NCI-H526 treated with DMSO at 0.1 percent for 48 hours (cell line): ENCODE data around the gene HOXC9.

ENCODE experiments used
- DNase-seq: peaks from one replicate; lab custom pipeline; 2025; lab: John Stamatoyannopoulos, UW

The HOXC9 gene

DNA sequence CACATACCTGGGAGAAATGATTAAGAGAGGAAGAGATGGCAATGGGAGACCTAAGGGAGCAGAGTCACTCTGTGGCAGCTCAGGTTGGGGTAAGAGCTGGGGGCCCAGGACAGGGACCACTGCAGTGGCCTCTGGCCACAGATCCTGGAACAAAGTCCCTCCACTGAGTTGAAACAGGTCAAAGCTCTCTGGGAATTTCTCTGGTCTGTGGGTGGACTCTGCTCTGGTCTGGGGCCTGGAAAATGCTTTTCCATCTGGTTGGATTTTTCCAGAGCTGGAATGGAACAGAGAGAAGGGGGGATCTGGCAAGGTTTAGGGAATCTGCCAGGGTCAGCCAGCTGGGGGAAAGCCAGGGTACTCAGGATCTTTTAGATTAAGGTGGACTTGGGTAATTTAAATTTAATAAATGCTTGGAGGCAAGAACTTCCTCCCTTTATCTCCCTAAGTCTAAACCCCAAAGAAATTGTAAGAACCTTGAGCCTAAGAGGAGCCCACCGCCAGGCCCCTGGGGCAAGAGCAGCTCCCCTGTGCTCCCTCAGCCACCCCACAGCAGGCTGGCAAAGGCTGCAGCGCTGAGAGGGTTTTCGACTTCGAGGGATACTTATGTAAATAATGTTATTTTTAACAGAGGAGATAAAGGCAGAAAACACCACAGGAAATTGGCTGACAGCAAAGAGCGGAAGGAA lies 11.3 kb upstream of the HOXC9 start:
- DNase-seq = no peak

DNA sequence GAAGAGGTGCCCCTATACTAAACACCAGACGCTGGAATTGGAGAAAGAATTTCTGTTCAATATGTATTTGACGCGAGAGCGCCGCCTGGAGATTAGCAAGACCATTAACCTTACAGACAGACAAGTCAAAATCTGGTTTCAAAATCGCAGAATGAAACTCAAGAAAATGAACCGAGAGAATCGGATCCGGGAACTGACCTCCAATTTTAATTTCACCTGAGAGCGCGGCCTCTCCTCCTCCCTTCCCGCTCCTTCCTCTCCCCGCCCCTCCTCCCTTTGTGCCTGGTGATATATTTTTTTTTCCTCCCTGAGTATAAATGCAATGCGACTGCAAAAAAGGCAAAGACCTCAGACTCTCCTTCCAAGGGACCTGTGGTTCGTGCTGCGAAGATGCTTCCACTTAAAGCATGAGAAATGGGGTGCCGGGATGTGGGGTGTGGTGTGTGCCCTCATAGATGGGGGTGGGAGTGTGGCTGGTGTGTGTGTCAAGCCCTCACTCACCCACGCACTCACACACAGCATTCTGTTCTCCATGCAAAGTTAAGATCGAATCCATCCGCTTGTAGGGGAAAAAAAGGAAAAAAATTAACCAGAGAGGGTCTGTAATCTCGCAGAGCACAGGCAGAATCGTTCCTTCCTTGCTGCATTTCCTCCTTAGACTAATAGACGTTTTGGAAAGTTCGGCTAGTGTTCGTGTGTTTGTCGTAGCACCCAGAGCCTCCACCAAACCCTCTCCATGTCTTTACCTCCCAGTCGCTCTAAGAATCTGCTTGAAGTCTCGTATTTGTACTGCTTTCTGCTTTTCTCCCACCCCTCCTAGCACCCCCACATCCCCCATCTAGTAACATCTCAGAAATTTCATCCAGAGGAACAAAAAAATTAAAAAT lies 10.5 kb upstream of the HOXC9 start:
- no peak for DNase-seq

DNA sequence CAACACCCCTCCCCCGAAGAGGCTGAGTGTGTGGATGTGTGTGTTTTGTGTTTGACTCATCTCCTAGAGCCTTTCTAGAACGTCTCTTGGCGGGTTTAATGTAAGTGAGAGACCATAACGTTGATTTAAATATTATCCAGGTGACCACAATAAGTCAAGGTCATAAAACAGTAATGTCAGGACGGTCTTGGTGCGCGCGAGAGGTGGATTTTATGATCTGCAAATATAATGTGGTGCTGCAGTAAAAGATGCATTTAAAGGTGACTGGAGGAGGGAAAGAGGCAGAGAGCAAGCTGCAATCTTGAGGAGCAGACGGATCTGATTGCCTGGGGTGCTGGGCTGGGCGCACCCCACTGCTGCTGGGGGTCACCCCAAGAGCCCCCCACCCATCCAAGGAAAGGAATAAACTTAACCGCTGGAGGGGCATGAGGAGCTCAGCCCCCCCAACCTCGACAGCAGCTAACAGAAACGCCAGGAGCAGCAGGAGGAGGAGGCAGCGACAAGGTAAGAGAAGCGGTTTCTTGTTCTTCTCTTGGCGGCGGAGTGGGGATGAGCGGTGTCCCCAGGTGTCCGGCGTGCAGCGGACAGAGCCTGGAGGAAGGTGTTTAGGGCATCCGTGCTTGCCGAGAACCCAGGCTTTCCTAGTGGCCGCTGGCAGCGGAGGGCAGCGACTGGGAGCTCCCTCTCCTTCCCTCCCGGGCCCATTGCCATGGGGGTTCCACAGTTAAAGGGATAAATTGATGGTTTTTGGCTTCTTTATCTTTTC lies 9.5 kb upstream of the HOXC9 start:
- DNase-seq = no peak

DNA sequence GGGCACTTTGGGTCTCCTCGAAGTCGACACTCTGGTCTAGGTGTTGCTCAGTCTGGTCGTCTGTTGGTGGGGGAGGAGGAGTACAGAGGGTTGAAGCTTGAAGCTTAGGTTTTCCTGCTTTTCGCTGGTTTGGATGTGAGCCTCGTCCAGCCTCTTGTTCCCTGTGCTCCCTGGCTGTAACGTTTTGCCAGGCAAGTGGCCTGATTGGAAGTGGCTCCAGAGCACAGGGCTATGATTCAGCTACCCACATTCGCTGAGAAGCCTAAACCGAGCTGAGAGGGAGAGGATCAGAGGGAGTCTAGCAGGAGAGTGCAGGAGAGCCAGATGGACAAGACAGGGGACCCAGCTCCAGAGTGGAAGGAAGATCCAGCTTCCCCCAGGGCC lies 8.9 kb upstream of the HOXC9 start:
- no peak for DNase-seq

DNA sequence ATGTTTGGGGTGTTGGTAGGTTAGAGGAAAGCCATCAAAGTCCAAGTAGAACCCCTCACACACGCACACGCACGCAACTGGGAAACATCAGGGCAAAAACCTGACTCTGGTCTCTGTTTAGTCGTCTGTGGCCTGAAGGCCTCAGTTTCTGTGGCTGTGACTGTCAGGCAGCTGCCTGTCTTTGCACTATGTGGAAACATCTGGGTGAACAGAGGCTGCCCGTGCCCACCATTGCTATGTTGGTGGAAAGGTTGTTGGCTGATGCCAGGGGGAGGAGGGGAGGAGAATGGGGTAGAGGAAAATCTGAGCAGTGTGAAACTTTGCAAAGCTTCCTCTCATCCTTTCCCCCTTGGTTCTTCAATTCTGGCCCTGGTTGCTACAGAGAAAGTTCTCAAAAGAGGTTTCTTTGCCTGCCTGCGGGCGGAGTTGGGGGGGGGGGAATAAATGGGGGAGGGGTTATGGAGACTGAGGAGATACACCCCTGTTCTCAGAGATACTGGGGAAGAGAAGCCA lies 7.5 kb upstream of the HOXC9 start:
- DNase-seq = no peak

DNA sequence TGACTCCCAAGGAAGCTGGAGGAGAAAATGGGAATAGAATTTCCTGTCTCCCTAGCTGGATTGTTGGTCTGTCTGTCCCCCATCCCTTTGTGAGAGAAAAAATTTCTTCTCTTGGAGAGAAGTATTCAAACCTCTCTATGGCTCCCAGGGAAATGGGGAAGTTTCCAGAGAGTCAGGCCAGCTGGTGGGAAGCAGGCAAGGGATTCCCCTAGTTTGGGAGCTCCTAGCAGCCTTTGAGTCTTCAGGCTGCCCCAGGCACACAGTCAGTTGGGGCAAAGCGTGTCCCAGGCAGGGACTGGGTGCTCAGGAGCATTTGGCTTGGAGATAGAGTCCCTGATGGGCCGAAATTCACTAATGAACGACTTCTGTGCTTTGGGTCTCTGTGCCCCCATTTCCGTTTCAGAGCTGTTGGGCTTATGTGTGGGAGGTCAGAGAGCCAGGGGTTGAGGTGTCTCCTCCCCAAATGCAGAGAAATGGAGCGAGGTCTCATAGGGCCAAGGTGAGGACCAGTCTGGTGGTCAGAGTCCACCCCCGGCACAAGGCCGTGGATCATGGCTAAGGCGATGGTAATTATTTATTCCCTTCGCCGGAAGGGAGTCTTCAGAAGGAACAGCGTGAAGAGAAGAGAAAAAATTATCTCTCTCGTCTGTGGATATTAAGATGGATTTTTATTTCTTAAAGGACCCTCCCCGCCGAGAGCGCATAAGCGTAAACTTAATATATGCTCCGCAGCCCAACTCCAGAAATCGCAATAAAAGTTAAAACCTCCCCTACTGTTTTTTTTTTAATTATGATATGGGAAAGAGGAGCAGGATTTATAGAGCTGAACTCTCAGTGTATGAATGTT lies 6.6 kb upstream of the HOXC9 start:
- no peak for DNase-seq

DNA sequence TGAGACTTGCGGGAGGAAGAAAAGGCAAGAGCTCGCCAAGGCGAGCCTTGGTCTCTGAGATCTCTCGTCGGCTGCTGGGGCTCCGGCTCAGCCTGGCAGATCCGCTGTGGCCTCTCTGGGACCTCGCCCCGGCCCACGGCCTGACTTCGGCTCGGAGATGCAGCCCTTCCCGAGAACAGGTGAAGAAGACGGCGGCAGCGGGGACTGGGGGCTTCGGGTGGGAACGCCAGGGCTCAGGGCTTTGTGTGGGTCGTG lies 6.0 kb upstream of the HOXC9 start:
- no peak for DNase-seq

DNA sequence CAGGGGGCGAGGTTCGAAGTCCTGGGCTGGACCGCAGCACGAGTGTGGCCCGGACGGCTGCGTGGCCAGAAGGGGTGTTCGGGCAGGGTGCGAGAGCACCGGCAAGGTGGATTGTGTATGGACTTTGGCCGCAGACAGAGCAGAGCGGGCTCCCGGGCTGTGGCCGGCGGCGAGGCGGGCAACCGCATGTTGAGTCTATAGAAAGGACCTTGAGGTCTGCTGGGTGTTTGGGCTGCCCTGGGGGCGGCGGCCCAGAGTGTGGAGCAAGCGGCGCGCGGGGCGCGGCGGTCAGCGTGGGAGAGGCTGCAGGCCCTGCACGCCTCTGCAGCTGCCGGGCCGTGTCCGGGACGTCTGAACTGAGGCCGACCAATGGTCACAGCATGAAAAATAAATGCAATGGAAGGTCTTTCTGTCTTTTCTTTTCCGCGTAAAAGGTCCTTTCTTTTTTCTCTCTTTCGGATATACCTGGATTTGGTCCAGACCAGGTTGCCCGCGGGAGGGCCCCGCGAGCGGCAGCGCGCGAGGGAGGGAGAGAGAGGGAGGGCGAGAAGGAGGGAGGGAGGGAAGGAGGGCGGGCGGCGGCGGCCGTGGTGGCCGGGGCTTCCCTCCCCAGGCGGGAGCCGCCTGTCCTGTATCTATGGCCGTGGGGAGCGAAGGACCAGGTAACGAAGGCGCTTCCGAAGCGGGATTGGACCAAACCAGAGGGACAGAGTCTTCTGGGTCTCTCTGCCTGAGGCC lies 5.5 kb upstream of the HOXC9 start:
- no peak for DNase-seq

DNA sequence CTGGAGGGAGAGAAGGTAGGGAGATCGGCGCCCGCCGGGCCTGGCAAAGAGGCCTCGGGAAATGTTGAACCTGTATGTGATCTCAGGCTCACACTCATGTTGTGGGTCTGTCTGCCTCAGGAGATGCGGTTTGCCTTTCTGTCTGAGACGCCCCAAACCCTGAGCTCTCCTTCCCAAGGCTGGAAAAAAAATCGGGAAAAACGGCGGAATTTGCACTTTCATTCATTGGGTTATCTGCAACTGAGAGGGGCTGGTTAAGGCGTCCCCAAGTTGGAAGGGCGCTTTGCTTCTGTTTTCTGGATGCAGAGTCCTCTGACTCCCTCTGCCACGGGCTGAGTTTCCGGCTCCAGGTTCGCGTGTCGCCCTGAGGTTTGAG lies 5.0 kb upstream of the HOXC9 start:
- no peak for DNase-seq

DNA sequence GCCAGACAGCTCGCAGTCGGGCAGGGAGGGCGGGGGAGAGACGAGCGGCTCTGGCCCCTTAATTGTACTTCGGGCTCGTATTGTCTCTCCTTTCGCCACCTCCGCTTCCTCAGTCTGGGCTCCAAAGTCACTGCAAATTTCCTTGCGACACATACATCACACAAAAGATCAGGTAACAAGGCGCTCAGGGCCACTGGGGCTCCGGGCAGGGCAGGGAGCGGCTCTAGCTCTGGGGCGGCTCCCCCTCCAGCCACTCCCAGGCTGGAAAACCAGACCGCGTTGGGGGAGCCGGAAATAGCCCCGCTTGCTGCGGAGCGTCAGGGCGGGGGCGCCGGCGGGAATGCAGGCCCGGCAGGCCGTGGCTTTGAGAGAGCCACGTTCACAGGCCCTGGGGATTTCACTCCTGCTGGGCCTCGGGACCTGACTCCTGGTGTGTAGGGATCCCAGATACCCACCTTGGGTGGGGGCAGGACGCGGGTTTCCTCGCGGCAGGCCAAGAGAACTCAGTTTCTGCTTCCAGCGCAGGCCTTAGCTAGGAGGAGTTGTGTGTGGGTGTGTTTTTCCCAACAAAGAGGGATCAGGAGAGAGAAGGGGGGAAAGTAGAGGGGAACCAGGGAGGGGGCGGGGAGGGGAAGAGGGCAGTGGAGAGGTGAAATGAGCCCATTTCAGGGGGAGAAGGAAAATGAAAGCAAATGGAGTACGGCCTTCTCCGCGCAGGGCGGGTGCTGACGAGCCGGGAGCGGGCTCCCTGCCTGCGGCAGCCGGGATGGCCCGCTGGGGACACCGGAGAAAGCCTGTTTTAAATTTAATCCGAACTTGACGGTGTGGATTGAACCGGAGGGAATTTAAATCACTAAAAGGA lies 4.4 kb upstream of the HOXC9 start:
- no peak for DNase-seq

DNA sequence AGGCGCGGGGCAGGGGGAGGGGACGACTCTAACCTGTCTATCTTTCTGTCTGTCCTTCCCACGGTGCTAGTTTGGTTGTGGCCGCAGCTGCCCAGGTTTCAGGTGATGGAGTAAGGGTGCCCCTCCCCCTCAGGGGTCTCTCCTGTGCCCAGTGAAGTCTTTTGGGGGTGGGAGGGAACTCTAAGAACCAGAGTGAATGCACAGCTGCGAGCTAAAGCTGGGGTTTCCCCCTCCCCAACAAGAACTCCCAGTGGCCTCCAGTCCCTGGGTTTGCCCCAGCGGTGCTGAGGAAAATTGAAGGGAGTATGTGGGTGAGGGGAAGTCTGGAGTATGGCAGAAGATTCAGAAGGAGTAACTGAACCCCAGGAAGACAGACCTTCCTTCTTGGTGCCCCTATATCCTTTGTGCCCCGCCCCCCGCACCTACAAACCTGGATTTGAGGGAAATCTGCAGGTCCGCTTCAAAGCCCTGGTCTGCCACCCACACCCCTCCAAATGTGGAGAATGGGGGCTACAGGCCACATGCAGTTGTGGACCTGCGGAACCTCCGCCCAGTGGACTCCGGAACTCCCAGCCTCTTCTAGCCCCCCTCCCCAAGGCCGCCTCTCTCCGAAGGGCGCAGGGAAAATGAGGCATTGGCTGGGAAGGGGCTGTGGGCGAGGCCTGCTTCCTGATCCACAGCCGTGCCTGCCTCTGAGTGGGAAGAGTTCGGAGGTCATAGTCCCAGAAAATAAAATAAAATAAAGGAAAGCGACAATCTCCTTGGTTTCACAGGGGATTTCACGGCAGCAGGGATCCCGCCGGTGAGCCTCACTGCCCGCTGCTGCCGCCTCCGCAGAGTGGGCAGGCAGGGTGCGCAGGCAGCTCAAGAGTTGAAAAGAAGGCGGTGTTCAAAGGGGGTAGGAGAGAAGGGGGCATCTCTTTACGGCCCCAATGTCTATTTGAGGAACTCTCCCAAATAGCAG lies 3.4 kb upstream of the HOXC9 start:
- DNase-seq = no peak

DNA sequence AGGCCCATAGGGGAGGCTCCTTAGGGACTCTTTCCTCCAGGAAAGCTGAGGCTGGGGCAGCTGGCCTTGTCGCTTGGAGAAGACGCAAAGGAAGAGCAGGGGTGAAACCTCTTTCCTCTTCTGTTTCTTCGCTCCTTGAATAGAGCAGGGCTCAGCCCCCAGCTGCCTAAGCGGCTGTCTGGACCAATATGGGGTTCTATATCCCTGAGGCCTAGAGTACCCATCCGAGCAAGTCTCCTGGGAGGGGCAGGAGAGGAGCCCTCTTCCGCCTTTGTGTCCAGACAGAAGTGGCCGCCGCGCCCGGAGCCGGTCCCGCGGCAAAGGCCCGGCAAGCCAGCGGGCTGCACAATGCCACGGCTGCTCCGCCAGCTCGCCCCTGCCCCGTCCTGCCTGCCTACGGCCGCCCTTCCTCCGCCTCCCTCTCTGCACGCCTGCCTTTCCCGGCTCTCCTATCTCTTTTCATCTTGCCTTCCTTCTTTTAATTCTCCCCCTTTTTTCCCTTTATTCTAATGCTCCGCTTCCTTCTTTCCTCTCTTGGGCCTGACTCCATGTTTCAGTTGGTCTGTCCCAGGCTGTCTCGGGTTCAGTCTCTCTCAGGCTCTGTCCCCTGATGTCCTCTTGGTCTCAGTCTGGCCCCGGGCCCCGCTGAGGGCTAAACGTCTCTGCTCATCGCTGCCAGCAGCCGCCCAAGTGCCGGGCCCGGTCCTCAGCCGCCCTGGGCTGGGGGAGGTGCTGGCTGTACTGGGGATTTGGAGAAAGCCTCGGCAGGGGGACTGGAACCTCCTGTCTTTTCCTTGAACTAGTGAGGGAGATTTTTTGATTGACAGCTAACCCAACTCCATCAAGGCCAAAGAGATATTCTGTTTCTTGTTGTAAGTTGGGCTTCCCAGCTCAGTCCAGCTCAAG lies 2.5 kb upstream of the HOXC9 start:
- DNase-seq = no peak

DNA sequence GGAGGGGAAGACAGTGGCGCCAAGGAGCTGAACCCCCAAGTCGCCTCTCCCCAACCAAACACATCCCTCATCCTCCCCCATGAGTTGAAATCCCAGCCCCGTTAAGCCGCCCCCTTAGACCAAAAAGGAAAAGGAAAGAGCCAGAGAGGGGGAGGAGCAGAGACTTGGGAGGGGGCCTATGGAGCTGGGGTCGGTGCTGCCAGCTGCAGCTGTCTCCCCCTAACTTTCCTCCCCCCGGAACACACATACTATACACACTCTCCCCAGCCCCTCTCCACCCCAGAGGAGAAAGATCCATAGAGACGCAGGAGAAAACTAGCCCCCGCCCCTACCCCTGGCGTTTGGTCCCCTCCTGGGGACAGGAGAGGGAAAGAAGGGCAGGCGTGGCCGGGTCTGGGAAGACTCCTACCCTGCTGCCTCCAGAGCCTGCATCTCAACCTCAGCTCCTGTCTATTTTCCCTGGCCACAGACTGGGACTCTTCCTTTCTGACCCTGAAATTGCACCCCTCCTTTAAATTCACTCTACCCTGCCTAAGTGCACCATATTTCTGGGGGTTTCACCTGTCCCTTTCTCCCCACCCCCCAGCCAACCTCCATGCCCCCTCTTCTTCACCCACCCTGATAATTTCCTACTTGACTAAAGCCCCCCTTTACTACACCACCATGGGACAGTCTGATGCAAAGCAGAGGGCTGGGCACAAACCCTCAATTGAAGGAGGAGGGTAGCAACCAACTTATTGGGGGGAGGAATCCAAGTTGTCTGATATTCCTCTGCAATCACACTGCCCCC lies 1.7 kb upstream of the HOXC9 start:
- no peak for DNase-seq

DNA sequence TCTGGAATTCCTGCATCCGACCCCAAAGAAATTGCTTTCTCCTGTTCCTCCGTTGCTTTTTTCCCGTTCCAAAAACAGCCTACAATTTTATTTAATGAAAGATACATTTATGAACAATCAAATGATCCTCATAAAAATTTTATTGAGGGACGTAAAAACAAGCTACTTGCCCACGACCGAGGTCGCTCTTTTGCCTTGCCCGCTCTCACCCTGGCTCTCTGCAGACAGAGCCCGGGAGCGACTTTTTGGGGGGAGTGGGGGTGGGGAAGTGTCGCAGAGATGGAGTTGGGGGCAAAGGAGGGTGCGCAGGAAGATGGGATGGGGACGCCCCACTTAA lies 1.1 kb upstream of the HOXC9 start:
- no peak for DNase-seq

DNA sequence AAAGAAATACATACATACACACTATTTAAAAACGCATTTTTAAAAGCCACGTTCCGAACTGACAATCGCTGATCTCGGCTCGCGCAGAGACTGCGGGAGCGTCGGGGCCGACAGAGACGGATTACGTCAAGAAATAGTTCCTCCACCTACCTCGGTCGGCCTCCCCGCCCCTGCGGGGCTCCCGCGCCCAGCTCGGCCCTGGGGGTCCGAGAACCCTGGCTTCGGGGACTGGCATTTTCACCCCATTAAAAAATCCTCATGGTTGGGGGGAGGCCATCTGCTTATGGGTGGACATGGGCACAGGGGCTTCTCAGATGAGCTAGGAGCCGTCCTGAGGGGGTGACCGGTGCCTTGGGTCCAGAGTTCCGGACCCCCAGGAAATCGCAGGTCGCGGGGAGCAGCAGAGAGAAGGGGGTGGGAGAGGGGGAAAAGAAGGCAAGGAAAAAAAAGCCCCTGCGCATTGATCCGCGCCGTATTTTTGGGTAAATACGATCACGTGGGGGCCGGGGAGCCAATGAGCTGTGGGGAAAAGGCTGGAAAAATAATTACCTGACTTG lies 324 bp upstream of the HOXC9 start:
- DNase-seq = no peak

DNA sequence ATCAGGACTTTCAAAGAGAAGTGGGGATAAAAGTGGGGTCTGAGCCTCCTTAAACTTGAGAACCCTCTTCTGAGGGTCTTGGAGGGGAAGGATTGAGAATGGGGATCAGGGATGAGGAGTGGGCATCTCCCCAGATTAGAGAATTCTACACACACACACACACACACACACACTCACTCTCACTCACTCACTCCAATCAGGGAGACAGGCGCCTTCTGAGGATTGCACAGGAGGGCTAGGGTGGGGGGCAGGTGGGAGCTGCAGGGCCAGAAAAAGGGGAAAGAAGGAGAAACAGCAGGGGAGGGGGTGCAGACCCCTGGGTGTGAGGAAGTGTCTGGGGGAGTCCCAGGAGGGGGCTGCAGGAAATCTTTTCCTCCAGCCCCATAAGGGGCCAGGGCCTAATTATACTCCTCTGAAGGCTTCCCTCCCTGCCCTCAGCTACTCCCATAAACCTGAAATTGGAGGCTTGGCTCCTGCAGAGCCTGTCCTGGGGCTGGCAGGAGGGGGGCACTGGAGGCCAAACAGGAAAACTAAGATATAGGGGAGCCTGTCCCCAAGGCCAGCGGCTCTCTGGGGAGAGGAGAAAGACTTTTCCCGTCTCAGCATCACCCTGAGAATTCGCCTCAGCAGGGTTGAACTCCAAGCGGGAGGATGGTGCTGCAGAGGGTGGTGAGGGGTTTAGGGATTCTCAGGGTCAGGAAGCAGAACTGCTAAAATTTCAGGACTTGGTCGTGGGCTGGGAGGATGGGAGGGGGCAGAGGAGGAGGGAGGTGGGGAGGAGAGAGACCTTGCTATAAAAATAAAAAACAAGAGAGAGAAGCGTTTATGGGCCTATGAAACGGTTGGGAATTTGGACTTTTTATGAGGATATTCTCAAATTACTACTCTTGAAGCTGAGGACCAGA lies 1.6 kb downstream of the HOXC9 start:
- no peak for DNase-seq
